ENCODE measurements around the gene GJA4.

GJA4 gene

GRCh38 chr1:34776911-34777310, 15.9 kb upstream of the GJA4 start:
- Histone ChIP-seq H3K4me3 (ENCODE audit: low read depth in 1 of 2, low read length in 2 of 2) (no peak overlapping the region), H3K27me3 (ENCODE audit: insufficient read depth, low read length, poor library complexity) (peaks cover 10% of the 10 kb centered on the region)

DNA sequence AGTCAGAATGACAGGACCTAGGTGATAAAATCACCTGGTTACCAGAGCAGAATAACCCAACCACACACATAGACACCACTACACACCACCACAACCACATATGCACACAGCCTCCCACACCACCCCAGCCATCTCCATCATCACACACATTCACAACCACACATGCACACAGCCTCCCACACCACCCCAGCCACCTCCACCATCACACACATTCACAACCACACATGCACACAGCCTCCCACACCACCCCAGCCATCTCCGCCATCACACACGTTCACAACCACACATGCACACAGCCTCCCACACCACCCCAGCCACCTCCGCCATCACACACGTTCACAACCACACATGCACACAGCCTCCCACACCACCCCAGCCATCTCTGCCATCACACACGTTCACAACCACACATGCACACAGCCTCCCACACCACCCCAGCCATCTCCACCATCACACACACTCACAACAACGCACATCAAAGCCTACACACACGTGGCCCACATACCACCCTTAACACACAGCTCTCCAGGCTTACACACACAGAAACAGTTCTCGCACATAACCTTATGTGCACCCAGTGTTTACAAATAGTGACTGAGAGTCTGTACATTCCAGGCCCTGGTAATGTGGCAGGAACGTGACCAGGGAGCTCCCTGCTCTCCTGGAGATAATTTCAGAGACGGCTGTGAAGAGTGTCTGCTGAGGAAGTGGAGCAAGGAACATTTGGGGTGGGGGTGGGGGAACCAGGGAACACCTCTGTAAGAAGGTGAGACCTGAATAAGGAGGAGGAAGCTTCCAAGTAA, 15.1 kb upstream of the GJA4 start:
- Histone ChIP-seq H3K4me2 (ENCODE audit: insufficient read depth, low read length) (no peak overlapping the region), H3K4me3 (ENCODE audit: low read depth in 1 of 2, low read length in 2 of 2) (no peak overlapping the region), H3K27ac (ENCODE audit: low read length) (no peak overlapping the region), H3K4me1 (ENCODE audit: insufficient read depth, low read length) (no peaks in the 10 kb centered on the region), H3K9ac (ENCODE audit: low read depth, low read length) (no peak overlapping the region), H3K27me3 (ENCODE audit: insufficient read depth, low read length, poor library complexity) (peaks cover 10% of the 10 kb centered on the region), H3K79me2 (ENCODE audit: insufficient read depth, low read length) (no peaks in the 10 kb centered on the region), H4K20me1 (ENCODE audit: insufficient read depth, low read length) (no peaks in the 10 kb centered on the region), H3K36me3 (ENCODE audit: insufficient read depth, low read length) (no peaks in the 10 kb centered on the region), H2AFZ (ENCODE audit: low read depth, low read length) (no peak overlapping the region), H3K9me3 (ENCODE audit: insufficient read depth, low read length, severe bottlenecking) (no peaks in the 10 kb centered on the region)
- ATAC-seq (ENCODE audit: insufficient read depth, low read depth) (no peak), DNase-seq (no peak)
- TF ChIP-seq EZH2 (IDR thresholded peaks at IDR 0.05; ENCODE audit: borderline replicate concordance, low read depth, low read length, severe bottlenecking): no peak
- no peak for TF ChIP-seq CTCF (IDR thresholded peaks at IDR 0.05; ENCODE audit: borderline replicate concordance, extremely low read depth, low read length, poor library complexity, severe bottlenecking)

More at GRCh38 chr1:34776911-34777310, 15.9 kb upstream of the GJA4 start:
- H3K79me2 ChIP-seq (ENCODE audit: insufficient read depth, low read length): no peaks in the 10 kb centered on the region
- H3K4me2 ChIP-seq (ENCODE audit: insufficient read depth, low read length): no peak overlapping the region
- TF ChIP-seq CTCF (IDR thresholded peaks at IDR 0.05; ENCODE audit: borderline replicate concordance, extremely low read depth, low read length, poor library complexity, severe bottlenecking): no peak
- no peak for TF ChIP-seq EZH2 (IDR thresholded peaks at IDR 0.05; ENCODE audit: borderline replicate concordance, low read depth, low read length, severe bottlenecking)
- no peak overlapping the region for H2AFZ ChIP-seq (ENCODE audit: low read depth, low read length)
- no peak overlapping the region for H3K27ac ChIP-seq (ENCODE audit: low read length)
- H3K36me3 ChIP-seq (ENCODE audit: insufficient read depth, low read length): no peaks in the 10 kb centered on the region
- no peak for ATAC-seq (ENCODE audit: insufficient read depth, low read depth)
- no peak overlapping the region for H3K9ac ChIP-seq (ENCODE audit: low read depth, low read length)
- H3K9me3 ChIP-seq (ENCODE audit: insufficient read depth, low read length, severe bottlenecking): no peaks in the 10 kb centered on the region
- no peaks in the 10 kb centered on the region for H4K20me1 ChIP-seq (ENCODE audit: insufficient read depth, low read length)
- no peaks in the 10 kb centered on the region for H3K4me1 ChIP-seq (ENCODE audit: insufficient read depth, low read length)
- DNase-seq: no peak

GRCh38 chr1:34778381-34778780, 14.4 kb upstream of the GJA4 start:
- Histone ChIP-seq H3K27ac (ENCODE audit: low read length) (no peak overlapping the region), H3K27me3 (ENCODE audit: insufficient read depth, low read length, poor library complexity) (peaks cover 10% of the 10 kb centered on the region), H3K9ac (ENCODE audit: low read depth, low read length) (no peak overlapping the region)

More at GRCh38 chr1:34778381-34778780, 14.4 kb upstream of the GJA4 start:
- Histone ChIP-seq H3K36me3 (ENCODE audit: insufficient read depth, low read length) (no peaks in the 10 kb centered on the region), H3K79me2 (ENCODE audit: insufficient read depth, low read length) (no peaks in the 10 kb centered on the region), H3K4me1 (ENCODE audit: insufficient read depth, low read length) (no peaks in the 10 kb centered on the region), H3K4me3 (ENCODE audit: low read depth in 1 of 2, low read length in 2 of 2) (no peak overlapping the region), H3K9me3 (ENCODE audit: insufficient read depth, low read length, severe bottlenecking) (no peaks in the 10 kb centered on the region), H3K4me2 (ENCODE audit: insufficient read depth, low read length) (no peak overlapping the region), H2AFZ (ENCODE audit: low read depth, low read length) (no peak overlapping the region), H4K20me1 (ENCODE audit: insufficient read depth, low read length) (no peaks in the 10 kb centered on the region)
- ATAC-seq (ENCODE audit: insufficient read depth, low read depth) (no peak), DNase-seq (no peak)
- TF ChIP-seq CTCF (IDR thresholded peaks at IDR 0.05; ENCODE audit: borderline replicate concordance, extremely low read depth, low read length, poor library complexity, severe bottlenecking) (no peak), EZH2 (IDR thresholded peaks at IDR 0.05; ENCODE audit: borderline replicate concordance, low read depth, low read length, severe bottlenecking) (no peak)

Data from DND-41 (cell line).